HG02852 (cell line): ENCODE data around the gene DIP2C.

Experiments used
- ATAC-seq: cut with Tn5 transposase; IDR thresholded peaks from one replicate; pipeline ENCODE4 v1.9.1; 2021; ENCODE audit warnings: mild to moderate bottlenecking, moderate library complexity; ENCODE audit not compliant: unreplicated experiment

DIP2C gene

DNA sequence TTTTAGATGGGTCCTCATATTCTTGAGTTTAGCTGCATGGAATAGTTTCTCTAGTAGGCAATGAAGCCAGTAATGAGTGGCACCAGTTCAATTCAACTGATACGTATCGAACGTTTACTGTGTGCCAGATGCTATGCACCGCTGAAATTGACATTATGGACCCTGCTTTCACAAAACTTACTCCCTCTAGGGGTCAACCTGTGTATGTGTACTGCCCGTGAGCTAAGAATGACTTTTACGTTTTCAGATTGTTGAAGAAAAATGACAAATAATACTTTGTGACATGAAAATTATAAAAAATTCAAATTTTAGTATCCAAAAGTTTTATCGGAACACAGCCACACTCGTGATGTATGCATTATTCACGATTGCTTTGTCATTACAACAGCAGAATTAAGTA, 458.7 kb downstream of the DIP2C start:
- ATAC-seq, result no peak

- ATAC-seq, result no peak
Observed at GRCh38 chr10:228366-228765, 461.1 kb downstream of the DIP2C start.

GRCh38 chr10:227014-227413, 462.5 kb downstream of the DIP2C start:
- ATAC-seq, result no peak

DNA sequence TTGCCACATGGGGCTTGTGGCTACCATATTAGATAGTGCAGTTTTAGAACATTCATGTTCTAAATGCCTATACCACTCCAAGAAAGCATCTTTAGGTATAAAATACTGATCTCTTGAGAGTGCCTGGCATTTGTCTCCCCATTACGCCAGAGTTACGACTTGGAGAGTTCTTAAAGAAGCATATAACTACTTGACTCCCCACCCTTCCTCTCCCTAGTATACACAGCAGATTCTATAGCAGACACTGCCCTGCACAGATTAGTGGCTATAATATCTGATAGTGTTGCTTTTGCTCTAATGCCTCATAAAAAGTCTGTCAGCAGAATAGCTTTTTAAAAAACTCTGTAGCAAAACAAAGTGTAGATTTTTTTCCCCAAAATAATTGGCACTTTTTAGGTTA, 463.4 kb downstream of the DIP2C start:
- no peak for ATAC-seq

GRCh38 chr10:224571-224970, 464.9 kb downstream of the DIP2C start:
- ATAC-seq, result no peak
